Naive B cell (primary cell): Measurements from ENCODE around the gene GOLGA6A. TPM values are rescaled to one million over a fixed set of nuclear protein-coding genes. Genes with fewer than 3 reads are reported as not detected.

ENCODE experiments used
- ATAC-seq, 2 donors: fragments of 150-1000 bp; cut with Tn5 transposase; 2 replicates each; pipeline ENCODE4 v1.10.0; 2021; ENCODE audit warnings: low read depth in 2 of 2, mild to moderate bottlenecking in 2 of 2, moderate library complexity in 2 of 2
- DNase-seq: peaks from one replicate; pipeline ENCODE4 v3.0.0; 2022
- H3K27ac Mint-ChIP-seq, 6 donors: one replicate each; pipeline ENCODE4 v1.8.0; 2020 to 2022; ENCODE audit warnings: mild to moderate bottlenecking in 6 of 6, mixed read lengths in 6 of 6, moderate library complexity in 5 of 6, inconsistent platforms in 2 of 6
- H3K27me3 Mint-ChIP-seq, 3 donors: one replicate each; pipeline ENCODE4 v1.8.0; 2021 to 2022; ENCODE audit warnings: mixed read lengths in 3 of 3, mild to moderate bottlenecking in 1 of 3
- H3K36me3 Mint-ChIP-seq, 2 donors: one replicate each; pipeline ENCODE4 v1.8.0; 2020 to 2022; ENCODE audit warnings: mixed read lengths in 2 of 2, inconsistent platforms in 1 of 2, mild to moderate bottlenecking in 1 of 2
- H3K4me1 Mint-ChIP-seq, 3 donors: one replicate each; pipeline ENCODE4 v1.8.0; 2020 to 2022; ENCODE audit warnings: mixed read lengths in 3 of 3, inconsistent platforms in 1 of 3, mild to moderate bottlenecking in 1 of 3, moderate library complexity in 1 of 3
- H3K4me3 Mint-ChIP-seq, 8 donors: one replicate each; pipeline ENCODE4 v1.8.0; 2020 to 2022; ENCODE audit warnings: mild to moderate bottlenecking in 8 of 8, mixed read lengths in 8 of 8, moderate library complexity in 8 of 8, inconsistent platforms in 2 of 8
- H3K9me3 Mint-ChIP-seq, 7 donors: one replicate each; pipeline ENCODE4 v1.8.0; 2020 to 2022; ENCODE audit warnings: mixed read lengths in 7 of 7, mild to moderate bottlenecking in 5 of 7, inconsistent platforms in 2 of 7, moderate library complexity in 1 of 7
- polyA plus RNA-seq, 6 donors: library from polyadenylated mRNA; unstranded; fragments of 300-500 nt; fragmentation: Illumina TruSeq; gene quantifications; one replicate each; pipeline ENCODE4 v1.2.3, GENCODE V29; 2021; ENCODE audit warnings: low read depth in 6 of 6

The GOLGA6A gene
- polyA plus RNA-seq, 6 donors from 2014 or later, result 0.09 TPM; not detected in 5

- no peak for ATAC-seq
- peak overlapping the region in 1 of 6 donors; percentile 78 for H3K27ac Mint-ChIP-seq
- H3K36me3 Mint-ChIP-seq, result peaks cover 0 to 4% of the 10 kb centered on the region in 2 donors
- DNase-seq, result no peak
- no peaks in the 10 kb centered on the region for H3K27me3 Mint-ChIP-seq
- no peak overlapping the region for H3K4me3 Mint-ChIP-seq
- H3K9me3 Mint-ChIP-seq, result no peaks in the 10 kb centered on the region
- H3K4me1 Mint-ChIP-seq, result peaks cover 7 to 9% (median 8%) of the 10 kb centered on the region in 3 donors
These were observed 38.7 kb downstream of the GOLGA6A start for GRCh38 chr15:74043425-74044266.

- no peaks in the 10 kb centered on the region for H3K9me3 Mint-ChIP-seq
These were observed 39.5 kb downstream of the GOLGA6A start for GRCh38 chr15:74042603-74043424.

GRCh38 chr15:74041777-74042435 lies 40.4 kb downstream of the GOLGA6A start:
- ATAC-seq, result no peak
- peak overlapping the region in 2 of 6 donors; percentile 39 to 73 for H3K27ac Mint-ChIP-seq

More at GRCh38 chr15:74042603-74043424, 39.5 kb downstream of the GOLGA6A start:
- H3K4me3 Mint-ChIP-seq, result peak overlapping the region in 1 of 8 donors; percentile 18
- DNase-seq (no peak), ATAC-seq (no peak)
- peak overlapping the region in 2 of 6 donors; percentile 56 to 92 for H3K27ac Mint-ChIP-seq
- peaks cover 0 to 11% of the 10 kb centered on the region in 2 donors for H3K36me3 Mint-ChIP-seq
- peaks cover 0 to 7% (median 2%) of the 10 kb centered on the region in 3 donors for H3K4me1 Mint-ChIP-seq
- no peaks in the 10 kb centered on the region for H3K27me3 Mint-ChIP-seq

DNA sequence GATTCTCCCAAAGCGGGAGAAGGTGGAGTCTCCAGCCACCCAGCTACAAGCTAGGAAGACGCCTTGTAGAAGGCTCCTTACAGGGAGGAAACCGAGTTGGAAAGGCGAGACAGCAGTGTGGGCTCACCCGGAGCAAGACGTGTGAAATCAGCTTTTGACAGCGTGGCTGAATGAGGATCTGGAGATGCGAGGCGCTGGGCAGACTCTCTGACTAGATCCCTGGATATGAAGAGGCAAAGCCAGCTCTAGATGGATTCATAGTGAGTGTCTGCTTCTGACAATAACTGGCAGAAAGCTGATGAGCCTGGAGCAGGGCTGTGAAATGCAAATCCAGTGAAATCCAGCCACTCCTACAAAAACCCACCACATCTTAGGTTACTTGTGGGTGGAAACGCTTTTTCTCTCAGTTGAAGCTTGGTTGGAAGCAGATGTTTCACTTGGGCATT lies 41.0 kb downstream of the GOLGA6A start:
- peaks cover 0 to 25% of the 10 kb centered on the region in 2 donors for H3K36me3 Mint-ChIP-seq
- DNase-seq, result no peak
- peak overlapping the region in 2 of 6 donors; percentile 57 to 68 for H3K27ac Mint-ChIP-seq
- no peaks in the 10 kb centered on the region for H3K9me3 Mint-ChIP-seq
- H3K27me3 Mint-ChIP-seq, result no peaks in the 10 kb centered on the region
- H3K4me1 Mint-ChIP-seq, result peaks cover 0 to 19% (median 7%) of the 10 kb centered on the region in 3 donors
- no peak for ATAC-seq
- no peak overlapping the region for H3K4me3 Mint-ChIP-seq

More at GRCh38 chr15:74041777-74042435, 40.4 kb downstream of the GOLGA6A start:
- Mint-ChIP-seq H3K36me3 (peaks cover 0 to 20% of the 10 kb centered on the region in 2 donors), H3K9me3 (no peaks in the 10 kb centered on the region), H3K27me3 (no peaks in the 10 kb centered on the region), H3K4me3 (no peak overlapping the region), H3K4me1 (peaks cover 0 to 14% (median 7%) of the 10 kb centered on the region in 3 donors)
- no peak for DNase-seq

DNA sequence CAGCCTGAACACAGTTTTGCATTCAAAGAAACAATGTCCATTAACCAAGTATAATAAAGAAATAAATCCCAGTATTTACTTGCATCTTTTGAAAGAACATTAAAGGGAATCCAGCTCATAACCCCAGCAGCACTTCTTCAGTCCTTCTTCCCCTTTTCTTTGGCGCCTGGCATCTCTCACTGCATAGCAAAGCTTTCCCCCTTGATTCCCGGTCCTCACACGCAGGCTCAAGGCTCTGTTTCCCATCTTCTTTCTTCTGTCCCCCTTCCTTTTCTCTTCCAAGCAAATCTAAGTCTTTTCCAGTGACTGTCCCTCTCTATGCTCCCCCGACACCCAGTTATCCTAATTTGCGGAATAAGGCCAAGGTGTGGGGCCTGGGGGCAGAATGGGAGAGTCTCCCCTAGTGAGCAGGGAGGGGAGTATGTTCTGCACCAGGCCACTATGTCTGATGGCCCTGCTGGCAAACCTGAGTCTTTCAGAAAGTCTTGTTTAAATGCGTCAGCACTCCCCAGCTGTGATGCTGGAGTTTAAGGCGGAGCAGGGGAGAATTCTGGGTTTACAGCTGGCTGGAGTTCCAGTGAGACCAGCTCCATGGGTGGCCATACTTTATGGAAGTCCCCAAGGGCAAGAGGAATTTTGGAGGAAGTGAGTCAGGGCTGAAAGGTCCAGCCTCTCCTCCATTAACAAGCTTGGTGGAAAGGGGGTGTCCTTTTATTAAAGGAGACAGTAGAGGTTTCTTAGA lies 42.1 kb downstream of the GOLGA6A start:
- Mint-ChIP-seq H3K4me1 (peaks cover 0 to 23% (median 12%) of the 10 kb centered on the region in 3 donors), H3K4me3 (no peak overlapping the region), H3K36me3 (peaks cover 0 to 36% of the 10 kb centered on the region in 2 donors), H3K27ac (peak overlapping the region in 1 of 6 donors; percentile 10), H3K27me3 (no peaks in the 10 kb centered on the region), H3K9me3 (no peaks in the 10 kb centered on the region)
- no peak for ATAC-seq
- DNase-seq, result no peak

- DNase-seq (no peak), ATAC-seq (no peak)
- Mint-ChIP-seq H3K36me3 (peaks cover 0 to 37% of the 10 kb centered on the region in 2 donors), H3K27ac (peak overlapping the region in 1 of 6 donors; percentile 33), H3K9me3 (no peaks in the 10 kb centered on the region), H3K4me3 (no peak overlapping the region), H3K4me1 (peaks cover 0 to 23% (median 12%) of the 10 kb centered on the region in 3 donors), H3K27me3 (no peaks in the 10 kb centered on the region)
These were observed 42.7 kb downstream of the GOLGA6A start for GRCh38 chr15:74039656-74040010.

- H3K9me3 Mint-ChIP-seq, result no peaks in the 10 kb centered on the region
- H3K27me3 Mint-ChIP-seq, result no peaks in the 10 kb centered on the region
- DNase-seq (no peak), ATAC-seq (no peak)
- peaks cover 0 to 37% of the 10 kb centered on the region in 2 donors for H3K36me3 Mint-ChIP-seq
- H3K4me1 Mint-ChIP-seq, result peaks cover 0 to 23% (median 12%) of the 10 kb centered on the region in 3 donors
- no peak overlapping the region for H3K4me3 Mint-ChIP-seq
- peak overlapping the region in 3 of 6 donors; percentile 33 to 63 (median 52) for H3K27ac Mint-ChIP-seq
These were observed 43.4 kb downstream of the GOLGA6A start for GRCh38 chr15:74038707-74039655.

DNA sequence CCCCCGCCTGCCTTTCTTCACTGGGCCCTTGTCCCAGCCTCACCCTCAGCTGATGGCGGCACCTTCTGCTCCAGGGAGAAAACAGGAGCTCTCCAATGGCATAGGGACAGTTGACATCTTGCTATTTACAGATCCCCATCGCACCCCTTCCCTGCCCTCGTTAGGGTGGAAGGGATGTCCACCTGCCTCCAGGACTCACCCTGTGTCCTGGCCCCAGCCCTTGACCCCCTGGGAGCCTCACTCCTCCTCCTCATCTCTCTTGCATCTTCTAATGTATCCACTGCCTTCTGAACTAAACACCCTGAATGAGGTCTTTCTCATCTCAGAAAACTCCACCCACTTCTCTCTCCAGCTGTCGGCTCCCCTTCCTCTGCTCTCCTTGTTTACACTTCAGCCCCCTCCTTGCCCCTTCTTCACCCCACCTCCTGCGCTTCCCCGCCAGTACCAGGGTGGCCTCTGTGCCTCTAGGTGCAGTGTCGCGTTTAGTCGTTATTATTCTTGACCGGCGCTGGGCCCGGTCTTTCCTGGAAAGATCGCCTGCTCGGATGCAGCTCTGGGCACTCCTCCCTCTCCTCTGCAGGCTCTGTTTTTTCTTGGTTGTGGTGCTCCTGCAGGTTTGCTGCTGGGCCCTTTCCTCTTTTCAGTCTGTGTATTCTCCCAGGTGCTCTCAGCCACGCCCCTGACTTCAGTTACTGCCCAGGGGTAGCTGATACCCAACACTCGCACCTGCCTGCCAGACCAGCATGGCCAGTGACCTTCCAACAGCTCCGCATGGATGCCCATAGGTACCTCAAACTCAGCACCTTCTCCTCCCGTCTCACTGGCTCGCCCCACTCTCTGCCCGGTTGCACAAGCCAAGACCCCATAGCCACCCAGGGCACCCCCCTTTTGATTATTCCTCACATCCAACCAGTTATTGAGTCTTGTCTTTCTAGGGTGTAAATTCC lies 44.9 kb downstream of the GOLGA6A start:
- Mint-ChIP-seq H3K27me3 (no peaks in the 10 kb centered on the region), H3K36me3 (peaks cover 0 to 37% of the 10 kb centered on the region in 2 donors), H3K9me3 (no peaks in the 10 kb centered on the region), H3K4me3 (no peak overlapping the region), H3K4me1 (peaks cover 0 to 23% (median 12%) of the 10 kb centered on the region in 3 donors), H3K27ac (peak overlapping the region in 2 of 6 donors; percentile 36 to 80)
- no peak for DNase-seq
- no peak for ATAC-seq

DNA sequence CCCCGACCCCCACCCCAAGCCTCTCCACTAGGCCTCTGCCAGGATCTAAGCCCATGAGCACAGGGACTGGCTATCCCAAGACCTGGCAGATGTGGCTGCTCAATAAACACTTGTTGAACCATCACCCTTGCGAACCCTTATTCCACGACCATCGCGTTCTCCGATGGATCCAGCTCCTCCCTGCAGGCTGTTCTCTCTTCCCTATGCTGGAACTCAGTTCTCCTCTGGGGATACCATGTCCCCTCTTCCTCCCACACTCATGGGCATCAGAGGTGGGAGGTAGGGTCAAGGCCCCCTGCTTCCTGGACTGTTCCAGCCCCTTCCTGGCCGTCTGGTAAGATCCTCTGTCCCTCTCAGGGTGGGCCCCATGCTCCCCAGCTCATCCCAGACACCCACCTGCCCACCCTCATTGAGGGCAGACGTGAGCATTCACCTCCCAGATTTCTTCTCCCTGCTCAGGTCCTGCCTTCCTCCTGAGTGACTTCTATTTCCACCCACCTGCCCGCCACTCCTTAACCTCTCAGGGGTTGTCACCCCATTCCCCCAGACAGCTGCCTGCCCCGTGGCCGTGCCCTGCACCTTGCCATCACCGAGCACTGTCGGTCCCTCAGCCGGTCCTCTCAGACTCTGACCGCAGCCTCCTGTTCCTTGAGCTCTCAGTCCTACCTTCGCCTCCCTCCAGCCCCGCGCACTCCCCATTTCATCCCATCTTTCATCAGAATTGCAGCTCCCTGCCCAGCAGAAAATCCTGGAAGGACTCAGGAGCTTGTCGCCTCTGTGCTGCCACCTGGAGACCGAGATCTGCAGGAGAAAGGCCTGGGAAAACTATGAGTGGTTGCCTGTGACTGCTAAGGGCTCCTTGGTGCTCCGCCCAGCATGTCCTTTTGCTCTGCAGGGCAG lies 45.8 kb downstream of the GOLGA6A start:
- Mint-ChIP-seq H3K9me3 (no peaks in the 10 kb centered on the region), H3K27ac (peak overlapping the region in 3 of 6 donors; percentile 36 to 91 (median 68)), H3K4me1 (peaks cover 0 to 23% (median 12%) of the 10 kb centered on the region in 3 donors), H3K27me3 (no peaks in the 10 kb centered on the region), H3K4me3 (no peak overlapping the region), H3K36me3 (peaks cover 0 to 37% of the 10 kb centered on the region in 2 donors)
- ATAC-seq, result no peak
- DNase-seq, result no peak
